Uterus (tissue), 4 donors: ENCODE data around the gene BTBD9. TPM values are rescaled to one million over a fixed set of nuclear protein-coding genes. Genes with fewer than 3 reads are reported as not detected.

Experiments used
- DNase-seq, 2 donors: peaks; one replicate each; pipeline ENCODE4 v3.0.0-alpha.2; 2019 to 2020
- H3K27ac ChIP-seq, 2 donors: fragments of 200-600 bp; sonication (generic); 1 replicate in 1 of 2; 2 replicates in 1 of 2; pipeline ENCODE4 v1.5.1; 2016 to 2018
- H3K27me3 ChIP-seq, 2 donors: fragments of 200-600 bp; sonication (generic); one replicate each; pipeline ENCODE4 v1.5.1; 2018 to 2019; ENCODE audit warnings: control low read depth in 1 of 2
- H3K36me3 ChIP-seq, 2 donors: fragments of 200-600 bp; sonication (generic); one replicate each; pipeline ENCODE4 v1.5.1; 2019; ENCODE audit warnings: control low read depth in 1 of 2
- H3K4me1 ChIP-seq, 2 donors: fragments of 200-600 bp; sonication (generic); one replicate each; pipeline ENCODE4 v1.5.1; 2018 to 2019; ENCODE audit warnings: control low read depth in 1 of 2
- H3K4me3 ChIP-seq, 2 donors: fragments of 200-600 bp; sonication (generic); 1 replicate in 1 of 2; 2 replicates in 1 of 2; pipeline ENCODE4 v1.5.1; 2018 to 2019; ENCODE audit warnings: mild to moderate bottlenecking in 1 of 2
- H3K9me3 ChIP-seq, 2 donors: fragments of 200-600 bp; sonication (generic); one replicate each; pipeline ENCODE4 v1.5.1; 2019; ENCODE audit warnings: control low read depth in 1 of 2
- POLR2A ChIP-seq, 2 donors: fragments of 450-650 bp; IDR thresholded peaks; one replicate each; pipeline ENCODE4 v1.6.1; 2016; ENCODE audit warnings: antibody characterized with exemption in 2 of 2, mild to moderate bottlenecking in 1 of 2, moderate library complexity in 1 of 2
- intact Hi-C: fragments of 100-400 bp; cut with DNase I; formaldehyde crosslinking; loops from one replicate; pipeline ENCODE4 v1.15.1; 2023; ENCODE audit warnings: low total_unique reads
- total RNA-seq, 4 donors: library from RNA; depleted of rRNA in 3 of 4; stranded (reverse); fragments of >200 nt in 3 of 4; gene quantifications; one replicate each; pipeline versions ENCODE4 v1.1.0 to v1.2.4, GENCODE V29; 2014 to 2023
- TF ChIP-seq, protein P1 (sequence below), 4 experiments: fragments of 200-600 bp in 2 of 4; fragments of 450-650 bp in 2 of 4; sonication (generic) in 2 of 4; IDR thresholded peaks; one replicate each; pipeline ENCODE4 v1.5.1; 2016 to 2019; ENCODE audit warnings: antibody characterized with exemption in 4 of 4, mild to moderate bottlenecking in 2 of 4, moderate library complexity in 1 of 4
- donor health status: DM: yes; HTN: yes; CAD: no.

BTBD9 gene
- total RNA-seq, 4 donors from 2014 or later: 10.3 to 50.3 (median 34.4) TPM

DNA sequence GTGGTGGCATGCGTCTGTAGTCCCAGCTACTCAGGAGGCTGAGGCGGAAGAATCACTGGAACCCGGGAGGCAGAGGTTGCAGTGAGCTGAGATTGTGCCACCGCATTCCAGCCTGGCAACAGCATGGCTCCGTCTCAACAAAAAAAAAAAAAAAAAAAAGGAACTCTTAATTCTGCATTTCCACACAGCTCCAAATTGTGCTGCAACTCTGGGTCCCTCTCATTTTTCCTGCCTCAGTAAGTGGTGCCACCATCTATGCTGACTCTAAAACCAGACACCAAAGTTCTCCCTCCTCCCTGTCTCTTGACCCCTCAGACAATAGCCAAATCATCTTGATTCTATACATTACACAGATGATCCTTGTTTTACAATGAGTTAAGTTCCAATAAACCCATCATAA, 133.9 kb downstream of the BTBD9 start:
- H3K9me3 ChIP-seq: no peaks in the 10 kb centered on the region
- H3K4me1 ChIP-seq: no peaks in the 10 kb centered on the region
- no peak for TF ChIP-seq POLR2A (IDR thresholded peaks at IDR 0.05)
- TF ChIP-seq, protein P1, sequence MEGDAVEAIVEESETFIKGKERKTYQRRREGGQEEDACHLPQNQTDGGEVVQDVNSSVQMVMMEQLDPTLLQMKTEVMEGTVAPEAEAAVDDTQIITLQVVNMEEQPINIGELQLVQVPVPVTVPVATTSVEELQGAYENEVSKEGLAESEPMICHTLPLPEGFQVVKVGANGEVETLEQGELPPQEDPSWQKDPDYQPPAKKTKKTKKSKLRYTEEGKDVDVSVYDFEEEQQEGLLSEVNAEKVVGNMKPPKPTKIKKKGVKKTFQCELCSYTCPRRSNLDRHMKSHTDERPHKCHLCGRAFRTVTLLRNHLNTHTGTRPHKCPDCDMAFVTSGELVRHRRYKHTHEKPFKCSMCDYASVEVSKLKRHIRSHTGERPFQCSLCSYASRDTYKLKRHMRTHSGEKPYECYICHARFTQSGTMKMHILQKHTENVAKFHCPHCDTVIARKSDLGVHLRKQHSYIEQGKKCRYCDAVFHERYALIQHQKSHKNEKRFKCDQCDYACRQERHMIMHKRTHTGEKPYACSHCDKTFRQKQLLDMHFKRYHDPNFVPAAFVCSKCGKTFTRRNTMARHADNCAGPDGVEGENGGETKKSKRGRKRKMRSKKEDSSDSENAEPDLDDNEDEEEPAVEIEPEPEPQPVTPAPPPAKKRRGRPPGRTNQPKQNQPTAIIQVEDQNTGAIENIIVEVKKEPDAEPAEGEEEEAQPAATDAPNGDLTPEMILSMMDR (IDR thresholded peaks at IDR 0.05): no peak
- no peak overlapping the region for H3K27ac ChIP-seq
- no peaks in the 10 kb centered on the region for H3K27me3 ChIP-seq
- H3K36me3 ChIP-seq: no peaks in the 10 kb centered on the region
- H3K4me3 ChIP-seq: no peak overlapping the region
- no peak for DNase-seq
- intact Hi-C loops: no loop called here

DNA sequence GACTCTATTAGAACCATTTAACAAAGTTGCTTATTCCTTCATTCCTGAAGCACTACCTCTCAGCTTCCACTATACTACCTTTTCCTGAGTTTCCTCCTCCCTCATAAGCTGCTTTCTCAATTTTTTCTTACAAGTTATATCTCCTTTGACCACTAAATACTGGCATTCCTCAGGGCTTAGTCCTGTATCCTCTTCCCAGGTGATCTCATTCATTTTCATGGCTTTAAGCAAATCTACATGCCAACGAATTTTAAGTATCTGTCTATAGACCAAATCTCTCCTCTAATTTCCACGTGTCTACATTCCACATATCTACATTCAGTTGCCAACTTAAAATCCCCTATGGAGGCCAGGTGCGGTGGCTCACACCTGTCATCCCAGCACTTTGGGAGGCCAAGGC, 134.7 kb downstream of the BTBD9 start:
- Histone ChIP-seq H3K4me3 (no peak overlapping the region), H3K4me1 (no peaks in the 10 kb centered on the region), H3K36me3 (no peaks in the 10 kb centered on the region), H3K27me3 (no peaks in the 10 kb centered on the region), H3K9me3 (no peaks in the 10 kb centered on the region), H3K27ac (no peak overlapping the region)
- no peak for DNase-seq
- no peak for TF ChIP-seq POLR2A (IDR thresholded peaks at IDR 0.05)
- TF ChIP-seq, protein P1 (IDR thresholded peaks at IDR 0.05): no peak
- intact Hi-C loops: no loop called here

- H3K4me3 ChIP-seq: no peak overlapping the region
- no peaks in the 10 kb centered on the region for H3K4me1 ChIP-seq
- intact Hi-C loops: no loop called here
- no peak for TF ChIP-seq POLR2A (IDR thresholded peaks at IDR 0.05)
- TF ChIP-seq, protein P1 (IDR thresholded peaks at IDR 0.05): no peak
- no peaks in the 10 kb centered on the region for H3K9me3 ChIP-seq
- H3K36me3 ChIP-seq: no peaks in the 10 kb centered on the region
- H3K27ac ChIP-seq: no peak overlapping the region
- DNase-seq: no peak
- H3K27me3 ChIP-seq: no peaks in the 10 kb centered on the region
Observed at GRCh38 chr6:38503960-38504682, 135.6 kb downstream of the BTBD9 start.

DNA sequence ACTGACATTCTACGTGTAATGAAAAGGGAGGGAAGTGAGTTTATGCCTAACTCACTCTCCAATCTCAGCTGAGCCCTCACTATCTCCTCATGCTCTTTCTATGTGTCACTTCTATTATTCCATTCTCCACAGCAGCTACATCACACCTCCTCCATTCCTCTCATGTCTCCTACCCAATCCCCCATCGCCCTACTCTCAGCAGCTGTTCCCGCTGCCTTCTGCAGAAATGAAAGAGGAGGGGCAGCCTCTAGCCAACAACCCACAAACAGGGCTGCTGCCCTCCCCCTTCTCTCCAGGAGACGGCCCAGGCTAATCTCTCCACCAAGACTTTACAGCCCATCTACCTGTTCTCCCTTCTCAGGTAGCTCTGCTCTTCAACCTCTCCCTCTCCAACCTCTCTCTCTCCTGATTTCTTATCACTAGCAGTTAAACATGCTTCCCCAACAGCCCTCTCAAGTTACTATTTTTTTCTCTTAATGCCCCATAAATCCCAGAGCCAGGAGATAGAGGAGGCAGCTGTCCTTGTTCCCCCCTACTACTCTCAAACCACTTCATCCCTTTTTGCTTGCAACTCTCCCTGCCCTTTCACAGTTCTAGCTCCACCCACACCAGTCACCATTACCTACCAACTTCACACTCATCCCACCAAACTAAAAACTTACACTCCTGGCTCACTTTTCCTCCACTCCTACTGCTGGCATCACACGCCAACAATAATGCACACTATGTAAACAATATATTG, 136.5 kb downstream of the BTBD9 start:
- DNase-seq: no peak
- Histone ChIP-seq H3K36me3 (no peaks in the 10 kb centered on the region), H3K9me3 (no peaks in the 10 kb centered on the region), H3K4me3 (no peak overlapping the region), H3K4me1 (no peaks in the 10 kb centered on the region), H3K27me3 (no peaks in the 10 kb centered on the region), H3K27ac (no peak overlapping the region)
- intact Hi-C loops: no loop called here
- TF ChIP-seq, protein P1 (IDR thresholded peaks at IDR 0.05): no peak
- no peak for TF ChIP-seq POLR2A (IDR thresholded peaks at IDR 0.05)

DNA sequence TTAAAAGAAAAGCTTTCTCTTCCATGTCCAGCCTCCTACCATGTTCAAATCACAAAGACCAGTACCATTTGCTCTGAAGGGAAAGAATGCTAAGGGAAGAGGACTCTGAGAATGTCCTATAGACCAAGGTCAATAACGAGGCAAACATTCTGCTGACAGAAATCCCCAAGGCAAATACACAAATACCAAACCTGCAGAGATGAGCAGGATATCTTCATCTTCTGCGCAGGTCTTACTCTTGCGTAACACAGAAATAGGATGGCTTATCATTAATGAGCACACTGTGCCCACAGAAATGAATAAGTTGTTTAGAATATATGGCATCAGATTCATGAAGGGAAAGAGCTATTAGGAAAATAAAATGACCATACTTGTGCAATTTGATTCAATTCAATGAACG, 137.3 kb downstream of the BTBD9 start:
- intact Hi-C loops: no loop called here

More for the DNA sequence above, 137.3 kb downstream of the BTBD9 start:
- Histone ChIP-seq H3K9me3 (no peaks in the 10 kb centered on the region), H3K27ac (no peak overlapping the region), H3K4me1 (no peaks in the 10 kb centered on the region), H3K36me3 (no peaks in the 10 kb centered on the region), H3K27me3 (no peaks in the 10 kb centered on the region), H3K4me3 (no peak overlapping the region)
- TF ChIP-seq, protein P1 (IDR thresholded peaks at IDR 0.05): no peak
- TF ChIP-seq POLR2A (IDR thresholded peaks at IDR 0.05): no peak
- no peak for DNase-seq
